ENCODE results near the gene TFAP2C.

DNA sequence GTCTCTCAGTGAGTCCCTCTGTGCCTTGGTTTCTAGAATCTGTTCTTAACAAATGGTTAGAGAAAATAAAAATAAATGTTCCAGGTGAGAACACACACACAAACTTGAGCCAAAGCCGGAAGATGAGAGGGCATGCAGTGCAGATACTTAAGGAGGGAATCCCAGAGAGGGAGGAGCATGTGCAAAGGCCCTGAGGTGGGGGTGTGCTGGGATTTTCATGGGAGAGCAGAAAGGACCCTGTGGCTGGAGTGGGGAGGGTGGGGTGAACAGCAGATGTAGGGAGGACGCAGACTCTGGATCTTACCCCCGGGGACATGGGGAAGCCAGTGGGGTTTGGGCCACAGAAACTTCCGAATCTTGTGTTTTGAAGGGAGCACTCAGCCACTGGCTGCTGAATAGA lies 17.5 kb downstream of the TFAP2C start:
- TF ChIP-seq, protein P1, sequence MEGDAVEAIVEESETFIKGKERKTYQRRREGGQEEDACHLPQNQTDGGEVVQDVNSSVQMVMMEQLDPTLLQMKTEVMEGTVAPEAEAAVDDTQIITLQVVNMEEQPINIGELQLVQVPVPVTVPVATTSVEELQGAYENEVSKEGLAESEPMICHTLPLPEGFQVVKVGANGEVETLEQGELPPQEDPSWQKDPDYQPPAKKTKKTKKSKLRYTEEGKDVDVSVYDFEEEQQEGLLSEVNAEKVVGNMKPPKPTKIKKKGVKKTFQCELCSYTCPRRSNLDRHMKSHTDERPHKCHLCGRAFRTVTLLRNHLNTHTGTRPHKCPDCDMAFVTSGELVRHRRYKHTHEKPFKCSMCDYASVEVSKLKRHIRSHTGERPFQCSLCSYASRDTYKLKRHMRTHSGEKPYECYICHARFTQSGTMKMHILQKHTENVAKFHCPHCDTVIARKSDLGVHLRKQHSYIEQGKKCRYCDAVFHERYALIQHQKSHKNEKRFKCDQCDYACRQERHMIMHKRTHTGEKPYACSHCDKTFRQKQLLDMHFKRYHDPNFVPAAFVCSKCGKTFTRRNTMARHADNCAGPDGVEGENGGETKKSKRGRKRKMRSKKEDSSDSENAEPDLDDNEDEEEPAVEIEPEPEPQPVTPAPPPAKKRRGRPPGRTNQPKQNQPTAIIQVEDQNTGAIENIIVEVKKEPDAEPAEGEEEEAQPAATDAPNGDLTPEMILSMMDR (IDR thresholded peaks at IDR 0.05; ENCODE audit: insufficient read depth, low read depth, low read length): no peak
- no peak for TF ChIP-seq EZH2 (IDR thresholded peaks at IDR 0.05; ENCODE audit: insufficient read depth, low read length)

All from astrocyte (in vitro differentiated cells and primary cell).